Keratinocyte (primary cell): ENCODE data around the gene CXorf65. TPM values are rescaled to one million over a fixed set of nuclear protein-coding genes. Genes with fewer than 3 reads are reported as not detected.

Source experiments
- DNase-seq: peaks from one replicate; pipeline ENCODE4 v3.0.0-alpha.2; 2011; ENCODE audit warnings: low read depth, missing footprints, low spot score
- FAIRE-seq: peaks from 2 replicates; lab custom pipeline; 2011; peaks lifted over from hg19 to GRCh38; lab: Jason Lieb, UNC
- H2AFZ ChIP-seq: 2 replicates; pipeline ENCODE4 v1.6.0; 2012; ENCODE audit warnings: low read length, control low read depth, inconsistent platforms; ENCODE audit not compliant: control insufficient read depth
- H3K27ac ChIP-seq: 2 replicates; pipeline ENCODE4 v1.5.1; 2011; ENCODE audit warnings: low read length; ENCODE audit not compliant: control insufficient read depth, insufficient read depth
- H3K27me3 ChIP-seq: 3 replicates; pipeline ENCODE4 v1.6.0; 2011; ENCODE audit warnings: low read length; ENCODE audit not compliant: control insufficient read depth, insufficient read depth; ENCODE audit errors: extremely low read depth
- H3K36me3 ChIP-seq, 2 experiments: 2 replicates in 1 of 2; 3 replicates in 1 of 2; pipeline ENCODE4 v1.5.1; 2011; ENCODE audit warnings: low read length in 2 of 2, mild to moderate bottlenecking in 1 of 2; ENCODE audit not compliant: control insufficient read depth in 2 of 2, insufficient read depth in 2 of 2; ENCODE audit errors: extremely low read depth in 1 of 2
- H3K4me1 ChIP-seq: 3 replicates; pipeline ENCODE4 v1.5.1; 2011; ENCODE audit warnings: low read length; ENCODE audit not compliant: control insufficient read depth, insufficient read depth; ENCODE audit errors: extremely low read depth
- H3K4me2 ChIP-seq: 3 replicates; pipeline ENCODE4 v1.6.0; 2011; ENCODE audit warnings: low read depth, low read length; ENCODE audit not compliant: control insufficient read depth, insufficient read depth; ENCODE audit errors: extremely low read depth
- H3K4me3 ChIP-seq, 3 experiments: fragments of 200-600 bp in 1 of 3; sonication (generic) in 1 of 3; 2 replicates in 2 of 3; 3 replicates in 1 of 3; pipeline ENCODE4 v1.5.1; 2011 to 2016; ENCODE audit warnings: low read length in 3 of 3, mild to moderate bottlenecking in 3 of 3, control low read depth in 2 of 3, inconsistent platforms in 1 of 3, low read depth in 1 of 3, mixed read lengths in 1 of 3, mixed run types in 1 of 3, moderate library complexity in 1 of 3; ENCODE audit not compliant: control insufficient read depth in 2 of 3, insufficient read depth in 2 of 3; ENCODE audit errors: extremely low read depth in 1 of 3
- H3K79me2 ChIP-seq: 2 replicates; pipeline ENCODE4 v1.6.0; 2012; ENCODE audit warnings: low read length; ENCODE audit not compliant: control insufficient read depth, insufficient read depth
- H3K9ac ChIP-seq: 3 replicates; pipeline ENCODE4 v1.6.0; 2011; ENCODE audit warnings: low read length; ENCODE audit not compliant: control insufficient read depth, insufficient read depth; ENCODE audit errors: extremely low read depth
- H3K9me1 ChIP-seq: 3 replicates; pipeline ENCODE4 v1.6.0; 2011; ENCODE audit warnings: low read length; ENCODE audit not compliant: control insufficient read depth, insufficient read depth; ENCODE audit errors: extremely low read depth
- H3K9me3 ChIP-seq: 2 replicates; pipeline ENCODE4 v1.5.1; 2012; ENCODE audit warnings: low read depth, low read length; ENCODE audit not compliant: control insufficient read depth
- H4K20me1 ChIP-seq: 3 replicates; pipeline ENCODE4 v1.6.0; 2011; ENCODE audit warnings: low read length; ENCODE audit not compliant: control insufficient read depth, insufficient read depth; ENCODE audit errors: extremely low read depth
- EZH2 ChIP-seq: IDR thresholded peaks from one replicate; pipeline ENCODE4 v1.6.1; 2012; ENCODE audit warnings: inconsistent platforms, mild to moderate bottlenecking, low read length, moderate library complexity
- dilution Hi-C: fragments of 300-500 bp; cut with MboI; formaldehyde crosslinking; loops from one replicate; pipeline ENCODE4 v1.7.0; 2020; ENCODE audit warnings: low sequenced_read_pairs; ENCODE audit not compliant: extremely low pct_ligation_motif_present
- polyA plus RNA-seq, 5 experiments: library from polyadenylated mRNA; depleted of rRNA in 3 of 5; stranded (reverse) in 3 of 5; stranded (forward) in 1 of 5; unstranded in 1 of 5; fragments of >200 nt; gene quantifications; 1 replicate in 1 of 5; 2 replicates in 3 of 5; 3 replicates in 1 of 5; pipeline versions ENCODE4 v1.2.1 to v1.2.3, GENCODE V29; 2011 to 2012; ENCODE audit warnings: missing spikeins in 2 of 5, low read depth in 1 of 5, low replicate concordance in 1 of 5
- TF ChIP-seq, protein P1 (sequence below), 3 experiments: IDR thresholded peaks in 1 of 3; conservative IDR thresholded peaks in 1 of 3; optimal IDR thresholded peaks in 1 of 3; 2 replicates in 2 of 3; 3 replicates in 1 of 3; pipeline versions ENCODE3 to v1.5.1; 2011; ENCODE audit warnings: low read length in 3 of 3, mild to moderate bottlenecking in 3 of 3, moderate library complexity in 2 of 3, control low read depth in 1 of 3, inconsistent platforms in 1 of 3; ENCODE audit not compliant: insufficient read depth in 2 of 3; ENCODE audit errors: extremely low read depth in 1 of 3

Gene CXorf65
- polyA plus RNA-seq, 1 donor (not counting 4 experiments of a cell fraction or from before 2014, with no cell fraction given), result not detected

DNA sequence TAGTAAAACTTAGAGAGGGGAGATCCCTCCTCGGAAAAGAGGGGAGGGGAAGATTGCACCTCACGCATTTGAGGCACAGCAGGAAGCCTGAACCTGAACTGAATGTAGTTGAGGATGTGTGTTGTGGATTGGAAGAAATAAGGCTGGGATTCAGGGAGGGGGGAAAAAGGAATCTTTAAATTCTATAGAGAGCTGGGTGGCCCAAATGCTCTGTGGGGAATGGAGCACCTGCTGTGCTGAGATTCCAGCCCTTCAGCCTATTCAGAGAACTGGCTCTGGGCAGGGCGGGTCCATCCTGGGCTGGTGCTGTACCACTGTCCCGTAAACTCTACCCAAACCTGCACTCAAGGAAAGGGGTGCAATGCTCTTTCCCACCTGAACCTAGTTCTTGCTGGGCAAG is 6.8 kb downstream of the CXorf65 start:
- Histone ChIP-seq H3K9me3 (no peaks in the 10 kb centered on the region), H3K36me3 (no peaks in the 10 kb centered on the region), H3K27me3 (no peaks in the 10 kb centered on the region), H2AFZ (no peak overlapping the region), H3K4me1 (no peaks in the 10 kb centered on the region), H3K4me2 (no peak overlapping the region), H3K27ac (no peak overlapping the region), H3K9ac (no peak overlapping the region), H3K79me2 (no peaks in the 10 kb centered on the region), H3K9me1 (no peaks in the 10 kb centered on the region), H3K4me3 (no peak overlapping the region), H4K20me1 (no peaks in the 10 kb centered on the region)
- TF ChIP-seq, protein P1, sequence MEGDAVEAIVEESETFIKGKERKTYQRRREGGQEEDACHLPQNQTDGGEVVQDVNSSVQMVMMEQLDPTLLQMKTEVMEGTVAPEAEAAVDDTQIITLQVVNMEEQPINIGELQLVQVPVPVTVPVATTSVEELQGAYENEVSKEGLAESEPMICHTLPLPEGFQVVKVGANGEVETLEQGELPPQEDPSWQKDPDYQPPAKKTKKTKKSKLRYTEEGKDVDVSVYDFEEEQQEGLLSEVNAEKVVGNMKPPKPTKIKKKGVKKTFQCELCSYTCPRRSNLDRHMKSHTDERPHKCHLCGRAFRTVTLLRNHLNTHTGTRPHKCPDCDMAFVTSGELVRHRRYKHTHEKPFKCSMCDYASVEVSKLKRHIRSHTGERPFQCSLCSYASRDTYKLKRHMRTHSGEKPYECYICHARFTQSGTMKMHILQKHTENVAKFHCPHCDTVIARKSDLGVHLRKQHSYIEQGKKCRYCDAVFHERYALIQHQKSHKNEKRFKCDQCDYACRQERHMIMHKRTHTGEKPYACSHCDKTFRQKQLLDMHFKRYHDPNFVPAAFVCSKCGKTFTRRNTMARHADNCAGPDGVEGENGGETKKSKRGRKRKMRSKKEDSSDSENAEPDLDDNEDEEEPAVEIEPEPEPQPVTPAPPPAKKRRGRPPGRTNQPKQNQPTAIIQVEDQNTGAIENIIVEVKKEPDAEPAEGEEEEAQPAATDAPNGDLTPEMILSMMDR (optimal IDR thresholded peaks at IDR 0.05 in 1 of 3, IDR thresholded peaks at IDR 0.05 in 1 of 3, conservative IDR thresholded peaks at IDR 0.05 in 1 of 3; ENCODE audit: extremely low read depth in 1 of 3, insufficient read depth in 2 of 3, low read length in 3 of 3), result no peak
- TF ChIP-seq EZH2, result no peak
- FAIRE-seq (no peak), DNase-seq (no peak)
- dilution Hi-C loops, result no loop called here

DNA sequence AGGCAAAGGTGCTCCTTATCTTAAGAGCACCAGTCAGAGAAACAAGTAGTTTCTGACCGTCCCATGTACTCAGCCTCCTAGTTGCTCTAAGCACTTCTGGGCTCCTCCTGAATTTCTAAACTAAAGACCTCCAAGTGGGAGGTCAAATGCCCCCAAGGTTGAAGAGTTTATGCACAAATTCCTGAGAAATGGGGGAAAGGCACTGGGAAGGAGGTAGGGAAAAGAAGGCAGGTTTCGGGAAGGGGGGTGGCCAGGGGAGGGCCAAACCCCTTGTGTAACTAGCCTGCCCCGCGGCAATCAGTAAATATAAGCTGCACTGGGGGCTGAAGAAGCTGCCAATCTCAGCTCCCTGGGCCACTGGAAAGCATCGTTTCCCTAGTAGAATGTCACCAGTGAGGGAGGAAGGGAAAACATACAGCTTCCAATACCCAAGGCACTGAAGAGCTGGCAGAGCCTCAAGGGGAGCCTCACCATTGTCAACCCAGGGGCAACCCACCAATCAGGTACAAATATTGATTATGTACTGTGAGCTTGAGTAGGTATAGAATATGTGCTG is 7.5 kb downstream of the CXorf65 start:
- no peak overlapping the region for H2AFZ ChIP-seq
- H3K36me3 ChIP-seq, result no peaks in the 10 kb centered on the region
- DNase-seq, result no peak
- TF ChIP-seq EZH2, result no peak
- TF ChIP-seq, protein P1 (optimal IDR thresholded peaks at IDR 0.05 in 1 of 3, IDR thresholded peaks at IDR 0.05 in 1 of 3, conservative IDR thresholded peaks at IDR 0.05 in 1 of 3; ENCODE audit: extremely low read depth in 1 of 3, insufficient read depth in 2 of 3, low read length in 3 of 3), result no peak
- no peaks in the 10 kb centered on the region for H3K79me2 ChIP-seq
- no peaks in the 10 kb centered on the region for H3K9me1 ChIP-seq
- no peak overlapping the region for H3K9ac ChIP-seq
- dilution Hi-C loops, result no loop called here
- no peaks in the 10 kb centered on the region for H4K20me1 ChIP-seq
- no peaks in the 10 kb centered on the region for H3K4me1 ChIP-seq
- H3K4me2 ChIP-seq, result no peak overlapping the region
- no peaks in the 10 kb centered on the region for H3K27me3 ChIP-seq
- FAIRE-seq, result no peak
- no peak overlapping the region for H3K4me3 ChIP-seq
- no peaks in the 10 kb centered on the region for H3K9me3 ChIP-seq
- no peak overlapping the region for H3K27ac ChIP-seq
